ENCODE data around the gene RABEPK. TPM values are rescaled to one million over a fixed set of nuclear protein-coding genes. Genes with fewer than 3 reads are reported as not detected.

Gene RABEPK
- total and polyA plus RNA-seq, 2 of the 4 experiments (the other 2 are of a cell fraction): 43.9 to 59.7 TPM

GRCh38 chr9:125269014-125269397, 68.7 kb downstream of the RABEPK start:
- in situ Hi-C loops (cut with MboI; ENCODE audit: low sequenced_read_pairs) (no loop called here), dilution Hi-C loops (cut with HindIII; ENCODE audit: low sequenced_read_pairs, unreplicated experiment) (no loop called here), intact Hi-C loops (cut with micrococcal nuclease) (no loop called here)
- Histone ChIP-seq H2BK5ac (ENCODE audit: low read depth, low read length, poor library complexity, severe bottlenecking) (no peak overlapping the region), H4K20me1 (ENCODE audit: insufficient read depth, low read length) (peaks cover 31% of the 10 kb centered on the region), H2BK20ac (ENCODE audit: low read depth, low read length) (no peak overlapping the region), H3K36me3 (ENCODE audit: control insufficient read depth, insufficient read depth, low read length) (peaks cover 3% of the 10 kb centered on the region; the same call in 1 of the 2 replicates), H3K79me1 (ENCODE audit: low read depth in 1 of 2, low read length in 2 of 2) (peaks cover 8 to 48% of the 10 kb centered on the region in 2 experiments; a peak in 3 of 4 replicates), H3K4me1 (ENCODE audit: control insufficient read depth, insufficient read depth, low read length) (peaks cover 3% of the 10 kb centered on the region), H3K18ac (ENCODE audit: low read depth, low read length) (no peak overlapping the region), H3K9ac (ENCODE audit: low read depth, low read length) (no peak overlapping the region), H3K23ac (ENCODE audit: low read depth, low read length) (no peak overlapping the region), H4K5ac (ENCODE audit: low read depth, low read length) (no peak overlapping the region), H2AFZ (replicated peaks; ENCODE audit: low read length, poor library complexity) (no peak overlapping the region), H3K27me3 (ENCODE audit: control insufficient read depth, insufficient read depth, low read length) (no peaks in the 10 kb centered on the region), H3K4ac (ENCODE audit: low read depth, low read length) (no peak overlapping the region), H3K9me3 (ENCODE audit: control insufficient read depth, insufficient read depth, low read length) (no peaks in the 10 kb centered on the region), H3K14ac (replicated peaks; ENCODE audit: low read depth, low read length) (no peak overlapping the region), H3K4me3 (ENCODE audit: insufficient read depth, low read depth, low read length) (no peak overlapping the region), H2AK5ac (ENCODE audit: low read depth, low read length) (no peak overlapping the region), H3K56ac (ENCODE audit: extremely low read depth, insufficient read depth, low read length) (no peak overlapping the region), H2BK15ac (ENCODE audit: low read depth, low read length) (no peak overlapping the region), H2BK120ac (ENCODE audit: low read depth, low read length) (no peak overlapping the region), H3K27ac (ENCODE audit: insufficient read depth, low read length) (no peak overlapping the region; the same call in 1 of the 2 replicates), H4K91ac (ENCODE audit: insufficient read depth, low read depth, low read length) (no peak overlapping the region), H3K4me2 (ENCODE audit: low read depth, low read length) (no peak overlapping the region), H4K8ac (ENCODE audit: low read depth in 2 of 2, low read length in 2 of 2) (no peak overlapping the region), H2AK9ac (replicated peaks; ENCODE audit: low read depth, low read length, poor library complexity) (no peak overlapping the region), H3K9me1 (ENCODE audit: insufficient read depth, low read length) (peaks cover 4% of the 10 kb centered on the region)
- ATAC-seq (ENCODE audit: low read depth) (no peak), DNase-seq (no peak)
- BruUV-seq (replicated peaks): no TSS peak
- TF ChIP-seq USF2 (IDR thresholded peaks at IDR 0.05; ENCODE audit: low read depth, low read length) (no peak), MAFK (IDR thresholded peaks at IDR 0.05; ENCODE audit: low read depth, low read length) (no peak), CTCF (conservative IDR thresholded peaks at IDR 0.05; ENCODE audit: low read depth, low read length) (no peak), MAZ (IDR thresholded peaks at IDR 0.05; ENCODE audit: borderline replicate concordance, low read depth, low read length) (no peak), CHD1 (IDR thresholded peaks at IDR 0.05; ENCODE audit: low read depth, low read length) (no peak), BHLHE40 (IDR thresholded peaks at IDR 0.05; ENCODE audit: low read depth, low read length) (no peak), ELK1 (IDR thresholded peaks at IDR 0.05; ENCODE audit: borderline replicate concordance, low read depth, low read length) (no peak), CEBPB (IDR thresholded peaks at IDR 0.05; ENCODE audit: low read depth, low read length) (no peak), RFX5 (IDR thresholded peaks at IDR 0.05; ENCODE audit: low read depth, low read length) (no peak), NFE2L2 (IDR thresholded peaks at IDR 0.05; ENCODE audit: low read depth, low read length) (no peak), RAD21 (IDR thresholded peaks at IDR 0.05; ENCODE audit: low read length) (no peak), FOS (IDR thresholded peaks at IDR 0.05; ENCODE audit: low read depth, low read length) (no peak), MXI1 (IDR thresholded peaks at IDR 0.05; ENCODE audit: borderline replicate concordance, low read depth, low read length) (no peak)
- ChIA-PET CTCF (interaction anchor here (0.6 kb wide), 1 partner anchor 15 kb away, joined by 4 read pairs; no protein-coding TSS in a partner anchor), POLR2A (ENCODE audit: unreplicated experiment) (interaction anchor here (0.7 kb wide), 1 partner anchor 46 kb away, joined by 3 read pairs; no protein-coding TSS in a partner anchor)
- no CpG with 5 or more reads among the region's 1 CpG for WGBS, 2 experiments (ENCODE audit: extremely low coverage in 2 of 2, insufficient read length in 1 of 2)
